K562 (cell line): ENCODE measurements around the gene CLTC. TPM values are rescaled to one million over a fixed set of nuclear protein-coding genes. Genes with fewer than 3 reads are reported as not detected.
A peak's percentile ranks its signal among the peaks of the same experiment; 100 is the strongest.

Experiments used
- ATAC-seq: fragments of 200-7000 bp; cut with Tn5 transposase; 3 replicates; pipeline ENCODE4 v1.9.1; 2020; ENCODE audit warnings: moderate library complexity
- BruUV-seq: library from RNA; stranded (reverse); fragments of 400-500 nt; replicated peaks from 2 replicates; lab custom pipeline; 2021; lab: Mats Ljungman, UMichigan
- CTCF ChIA-PET: fragments of 300-600 bp; formaldehyde crosslinking; extraction: SDS; loops from one replicate; lab custom pipeline; 2021; ENCODE audit warnings: low intra/inter-chr PET ratio; lab: Yijun Ruan, JAX
- POLR2A ChIA-PET: fragments of 300-600, 350-650 bp; sonication (Branson Sonifier 250); formaldehyde crosslinking; extraction: SDS; loops from one replicate; lab custom pipeline; 2021; ENCODE audit warnings: antibody characterized with exemption, inconsistent platforms; lab: Yijun Ruan, JAX
- DNase-seq, 4 experiments: peaks; one replicate each; pipeline versions ENCODE4 v3.0.0 to v3.0.0-alpha.2; 2011 to 2018; ENCODE audit warnings: low spot score in 3 of 4, mixed read lengths in 3 of 4; ENCODE audit errors: extremely low read depth in 1 of 4
- FAIRE-seq: peaks from 2 replicates; lab custom pipeline; 2011; peaks lifted over from hg19 to GRCh38; lab: Jason Lieb, UNC
- H2AFZ ChIP-seq: 2 replicates; pipeline ENCODE4 v1.6.0; 2011; ENCODE audit warnings: low read depth, low read length, control low read depth, inconsistent platforms
- H3K27ac ChIP-seq: fragments of 200-600 bp; 3 replicates; pipeline ENCODE4 v1.8.0; 2011; ENCODE audit warnings: low read depth, mild to moderate bottlenecking, control low read depth, inconsistent platforms, low read length, moderate library complexity, mixed read lengths; ENCODE audit errors: extremely low read depth
- H3K27me3 ChIP-seq, 2 experiments: fragments of 300-600 bp in 1 of 2; 2 replicates in 1 of 2; 3 replicates in 1 of 2; pipeline versions ENCODE4 v1.6.0 to v1.8.0; 2011; ENCODE audit warnings: inconsistent platforms in 2 of 2, low read length in 2 of 2, mild to moderate bottlenecking in 1 of 2, mixed read lengths in 1 of 2, moderate library complexity in 1 of 2; ENCODE audit not compliant: control insufficient read depth in 2 of 2, insufficient read depth in 2 of 2
- H3K36me3 ChIP-seq: fragments of 300-600 bp; 3 replicates; pipeline ENCODE4 v1.8.0; 2011; ENCODE audit warnings: mild to moderate bottlenecking, low read length, inconsistent platforms; ENCODE audit not compliant: control insufficient read depth, insufficient read depth
- H3K4me1 ChIP-seq, 2 experiments: fragments of 200-600 bp in 1 of 2; replicated peaks in 1 of 2; 2 replicates in 1 of 2; 3 replicates in 1 of 2; pipeline versions ENCODE4 v1.5.1 to v1.8.0; 2011; ENCODE audit warnings: inconsistent platforms in 2 of 2, low read length in 2 of 2, mild to moderate bottlenecking in 1 of 2, mixed read lengths in 1 of 2, moderate library complexity in 1 of 2; ENCODE audit not compliant: control insufficient read depth in 2 of 2, insufficient read depth in 2 of 2
- H3K4me2 ChIP-seq: 2 replicates; pipeline ENCODE4 v1.6.1; 2011; ENCODE audit warnings: low read length, control low read depth, inconsistent platforms, mixed read lengths; ENCODE audit not compliant: insufficient read depth
- H3K4me3 ChIP-seq: fragments of 200-600 bp; sonication (generic), shearing (Covaris generic); 2 replicates; pipeline ENCODE4 v1.5.1; 2016; ENCODE audit warnings: control low read depth, inconsistent platforms
- H3K79me2 ChIP-seq: fragments of 200-600 bp; 3 replicates; pipeline ENCODE4 v1.8.0; 2011; ENCODE audit warnings: low read length, inconsistent platforms; ENCODE audit not compliant: control insufficient read depth, insufficient read depth
- H3K9ac ChIP-seq, 2 experiments: 2 replicates each; pipeline versions ENCODE4 v1.6.0 to v1.6.1; 2011; ENCODE audit warnings: low read depth in 2 of 2, low read length in 2 of 2, control low read depth in 1 of 2, inconsistent platforms in 1 of 2, mild to moderate bottlenecking in 1 of 2, mixed read lengths in 1 of 2; ENCODE audit not compliant: insufficient read depth in 1 of 2
- H3K9me1 ChIP-seq: one replicate; pipeline ENCODE4 v1.6.0; 2011; ENCODE audit warnings: inconsistent platforms, mild to moderate bottlenecking, low read length, moderate library complexity; ENCODE audit not compliant: control insufficient read depth, insufficient read depth
- H3K9me3 ChIP-seq: replicated peaks from 2 replicates; pipeline ENCODE4 v1.5.1; 2011; ENCODE audit warnings: low read depth, low read length, inconsistent platforms; ENCODE audit not compliant: control insufficient read depth, insufficient read depth
- H4K20me1 ChIP-seq: replicated peaks from 2 replicates; pipeline ENCODE4 v1.6.1; 2011; ENCODE audit warnings: low read length, inconsistent platforms, mixed read lengths; ENCODE audit not compliant: control insufficient read depth, insufficient read depth
- ARID1B ChIP-seq: fragments of 450-650 bp; IDR thresholded peaks from 2 replicates; pipeline ENCODE4 v1.6.1; 2016; ENCODE audit warnings: antibody characterized with exemption, mild to moderate bottlenecking, inconsistent platforms
- CCAR2 ChIP-seq: fragments of 200-400 bp; formaldehyde crosslinking; IDR thresholded peaks from 2 replicates; pipeline ENCODE4 v1.6.1; 2017; ENCODE audit warnings: mild to moderate bottlenecking, low read depth, low read length
- MECOM ChIP-seq: fragments of 250-450 bp; sonication (Bioruptor Pico); IDR thresholded peaks from 2 replicates; pipeline ENCODE4 v1.8.0; 2022; ENCODE audit warnings: inconsistent platforms
- MED1 ChIP-seq: sonication (generic); formaldehyde crosslinking; IDR thresholded peaks from 2 replicates; pipeline ENCODE4 v1.8.1; 2023; ENCODE audit warnings: missing genetic modification reagents, borderline replicate concordance
- MEIS2 ChIP-seq: fragments of 450-650 bp; IDR thresholded peaks from 2 replicates; pipeline ENCODE4 v1.6.1; 2014; ENCODE audit warnings: mild to moderate bottlenecking; ENCODE audit not compliant: partially characterized antibody
- POLR2G ChIP-seq: fragments of 200-400 bp; formaldehyde crosslinking; IDR thresholded peaks from 2 replicates; pipeline ENCODE4 v1.6.1; 2017; ENCODE audit warnings: low read depth, mild to moderate bottlenecking, antibody characterized with exemption, low read length, moderate library complexity
- POLR3G ChIP-seq: IDR thresholded peaks from 2 replicates; pipeline ENCODE4 v1.6.1; 2011; ENCODE audit not compliant: insufficient read length, insufficient replicate concordance; ENCODE audit errors: extremely low read depth
- SMARCA4 ChIP-seq: fragments of 450-650 bp; IDR thresholded peaks from 2 replicates; pipeline ENCODE4 v1.6.1; 2016
- TAL1 ChIP-seq: fragments of 450-650 bp; IDR thresholded peaks from 2 replicates; pipeline ENCODE4 v1.6.1; 2016; ENCODE audit warnings: mild to moderate bottlenecking
- ZNF316 ChIP-seq: fragments of 450-650 bp; IDR thresholded peaks from 2 replicates; pipeline ENCODE4 v1.6.1; 2016
- ZNF644 ChIP-seq: fragments of 200-800 bp; sonication (Bioruptor generic); IDR thresholded peaks from 2 replicates; pipeline ENCODE4 v1.6.1; 2016; ENCODE audit warnings: low read depth, missing genetic modification characterization, missing compliant biosample characterization
- WGBS: fragments of 100-300 bp; shearing (Covaris generic); methylation state at CpG from one replicate; pipeline ENCODE4 v1.1.6; 2016; ENCODE audit warnings: low coverage, mixed read lengths; ENCODE audit not compliant: insufficient coverage; ENCODE audit errors: missing lambda C conversion rate; 5-methylcytosine and 5-hydroxymethylcytosine counted together
- in situ Hi-C: fragments of 300-500 bp; cut with MboI; formaldehyde crosslinking; loops from 4 replicates; pipeline ENCODE4 v1.15.0; 2018; ENCODE audit warnings: inconsistent platforms, mixed read lengths
- intact Hi-C: fragments of 100-400 bp; cut with micrococcal nuclease; formaldehyde crosslinking; loops from 2 replicates; pipeline ENCODE4 v1.14.2; 2022
- polyA plus RNA-seq, 8 experiments: library from polyadenylated mRNA; depleted of rRNA in 4 of 8; stranded (reverse) in 5 of 8; unstranded in 3 of 8; fragments of >200 nt; fragmentation: Nextera tagmentation in 2 of 8; fragmentation: Illumina TruSeq in 1 of 8; extraction: Ambion mirVana in 2 of 8; extraction: Trizol in 1 of 8; gene quantifications; 2 replicates each; pipeline versions ENCODE4 v1.2.1 to v1.2.3, GENCODE V29; 2011 to 2014; ENCODE audit warnings: inconsistent platforms in 1 of 8, missing spikeins in 1 of 8
- total RNA-seq, 7 experiments: library from RNA; depleted of rRNA in 6 of 7; stranded (reverse); fragments of >200 nt in 6 of 7; fragmentation: Illumina TruSeq in 2 of 7; extraction: Trizol in 2 of 7; gene quantifications; 2 replicates each; pipeline versions ENCODE4 v1.2.1 to v1.2.3, GENCODE V29; 2011 to 2021; ENCODE audit warnings: low replicate concordance in 1 of 7
- TF ChIP-seq, protein P1 (sequence below), 2 experiments: IDR thresholded peaks in 1 of 2; conservative IDR thresholded peaks in 1 of 2; 2 replicates each; pipeline ENCODE4 v1.6.1; 2016; ENCODE audit warnings: low read depth in 2 of 2, mild to moderate bottlenecking in 1 of 2, missing compliant biosample characterization in 1 of 2, missing genetic modification characterization in 1 of 2, moderate library complexity in 1 of 2
- TF ChIP-seq, protein P2 (sequence below): fragments of 450-650 bp; IDR thresholded peaks from one replicate; pipeline ENCODE4 v1.6.1; 2018; ENCODE audit warnings: mild to moderate bottlenecking, moderate library complexity; ENCODE audit not compliant: partially characterized antibody

Gene CLTC
- total and polyA plus RNA-seq, 9 of the 15 experiments (the other 6 are each of a cell fraction or from before 2014, with no cell fraction given), result 115 to 267 (median 174) TPM

- ChIA-PET POLR2A (no interaction called here), CTCF (no interaction called here)
- no peak overlapping the region for H3K9ac ChIP-seq
- in situ Hi-C loops (no loop called here), intact Hi-C loops (no loop called here)
- no peak overlapping the region for H3K4me2 ChIP-seq
- H3K4me3 ChIP-seq, result no peak overlapping the region
- ATAC-seq (no peak), DNase-seq (no peak), FAIRE-seq (no peak)
- BruUV-seq, result no TSS peak
- H3K4me1 ChIP-seq, result peaks cover 0 to 3% of the 10 kb centered on the region in 2 experiments; a peak in 2 of 5 replicates
- no peaks in the 10 kb centered on the region for H3K9me3 ChIP-seq
- H3K27ac ChIP-seq, result no peak overlapping the region
- no peak overlapping the region for H2AFZ ChIP-seq
- peaks cover 7% of the 10 kb centered on the region; the same call in 2 of the 3 replicates for H3K36me3 ChIP-seq
- H3K9me1 ChIP-seq, result no peaks in the 10 kb centered on the region
- no peaks in the 10 kb centered on the region for H3K27me3 ChIP-seq
- no peak for TF ChIP-seq ZNF644
- no peak for TF ChIP-seq CCAR2
- peak; percentile 37; the same call in 1 of the 2 replicates for TF ChIP-seq ZNF316
- no peaks in the 10 kb centered on the region for H4K20me1 ChIP-seq
- no peaks in the 10 kb centered on the region for H3K79me2 ChIP-seq
Observed at GRCh38 chr17:59600169-59600568, 19.5 kb upstream of the CLTC start.

DNA sequence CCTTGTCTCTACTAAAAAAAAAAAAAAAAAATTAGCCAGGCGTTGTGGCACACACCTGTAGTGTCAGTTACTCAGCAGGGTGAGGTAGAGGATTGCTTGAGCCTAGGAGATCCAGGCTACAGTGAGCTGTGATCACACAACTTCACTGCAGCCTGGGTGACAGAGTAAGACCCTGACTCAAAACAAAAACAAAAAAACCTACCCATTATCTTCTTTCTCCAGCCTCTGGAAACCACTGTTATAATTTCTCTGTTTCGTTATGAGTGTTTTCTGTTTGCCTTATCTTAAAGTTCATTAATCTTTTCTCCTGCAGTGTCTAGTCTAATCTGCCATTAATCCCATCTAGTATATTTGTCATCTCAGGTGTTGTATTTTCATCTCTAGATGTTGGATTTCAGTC is 18.6 kb upstream of the CLTC start:
- no peaks in the 10 kb centered on the region for H3K79me2 ChIP-seq
- H3K9me3 ChIP-seq, result no peaks in the 10 kb centered on the region
- DNase-seq (no peak), ATAC-seq (no peak), FAIRE-seq (no peak)
- in situ Hi-C loops (no loop called here), intact Hi-C loops (no loop called here)
- no peak overlapping the region for H3K4me3 ChIP-seq
- POLR2A ChIA-PET, result no interaction called here
- H3K9ac ChIP-seq, result no peak overlapping the region
- no peaks in the 10 kb centered on the region for H3K27me3 ChIP-seq
- no peak overlapping the region for H3K4me2 ChIP-seq
- H3K36me3 ChIP-seq, result peaks cover 11% of the 10 kb centered on the region; the same call in 2 of the 3 replicates
- peaks cover 0 to 3% of the 10 kb centered on the region in 2 experiments; a peak in 1 of 5 replicates for H3K4me1 ChIP-seq
- H2AFZ ChIP-seq, result no peak overlapping the region
- no peaks in the 10 kb centered on the region for H4K20me1 ChIP-seq
- no peak overlapping the region for H3K27ac ChIP-seq
- CTCF ChIA-PET, result no interaction called here
- TF ChIP-seq MECOM (CRISPR knock-in tag) (no peak), ARID1B (peak; percentile 19; the same call in 1 of the 2 replicates), POLR2G (no peak), SMARCA4 (no peak), TAL1 (0 out of 2 replicates have a peak, but pooled peaks have one; percentile 23), MEIS2 (peak; percentile 52), POLR3G (no peak), MED1 (no peak)
- TF ChIP-seq, protein P1, sequence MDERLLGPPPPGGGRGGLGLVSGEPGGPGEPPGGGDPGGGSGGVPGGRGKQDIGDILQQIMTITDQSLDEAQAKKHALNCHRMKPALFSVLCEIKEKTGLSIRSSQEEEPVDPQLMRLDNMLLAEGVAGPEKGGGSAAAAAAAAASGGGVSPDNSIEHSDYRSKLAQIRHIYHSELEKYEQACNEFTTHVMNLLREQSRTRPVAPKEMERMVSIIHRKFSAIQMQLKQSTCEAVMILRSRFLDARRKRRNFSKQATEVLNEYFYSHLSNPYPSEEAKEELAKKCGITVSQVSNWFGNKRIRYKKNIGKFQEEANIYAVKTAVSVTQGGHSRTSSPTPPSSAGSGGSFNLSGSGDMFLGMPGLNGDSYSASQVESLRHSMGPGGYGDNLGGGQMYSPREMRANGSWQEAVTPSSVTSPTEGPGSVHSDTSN (CRISPR knock-in tag; IDR thresholded peaks at IDR 0.05; ENCODE audit: low read depth), result no peak
- TF ChIP-seq, protein P1 (tag; conservative IDR thresholded peaks at IDR 0.05; ENCODE audit: low read depth), result peak; percentile 62
- TF ChIP-seq, protein P2, sequence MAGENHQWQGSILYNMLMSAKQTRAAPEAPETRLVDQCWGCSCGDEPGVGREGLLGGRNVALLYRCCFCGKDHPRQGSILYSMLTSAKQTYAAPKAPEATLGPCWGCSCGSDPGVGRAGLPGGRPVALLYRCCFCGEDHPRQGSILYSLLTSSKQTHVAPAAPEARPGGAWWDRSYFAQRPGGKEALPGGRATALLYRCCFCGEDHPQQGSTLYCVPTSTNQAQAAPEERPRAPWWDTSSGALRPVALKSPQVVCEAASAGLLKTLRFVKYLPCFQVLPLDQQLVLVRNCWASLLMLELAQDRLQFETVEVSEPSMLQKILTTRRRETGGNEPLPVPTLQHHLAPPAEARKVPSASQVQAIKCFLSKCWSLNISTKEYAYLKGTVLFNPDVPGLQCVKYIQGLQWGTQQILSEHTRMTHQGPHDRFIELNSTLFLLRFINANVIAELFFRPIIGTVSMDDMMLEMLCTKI, result no peak
- BruUV-seq, result no TSS peak
- 29% methylated on average over 2 of the region's 2 CpGs for WGBS
- no peaks in the 10 kb centered on the region for H3K9me1 ChIP-seq
